ENCODE measurements around the gene RSPH9.

The RSPH9 gene, protein sequence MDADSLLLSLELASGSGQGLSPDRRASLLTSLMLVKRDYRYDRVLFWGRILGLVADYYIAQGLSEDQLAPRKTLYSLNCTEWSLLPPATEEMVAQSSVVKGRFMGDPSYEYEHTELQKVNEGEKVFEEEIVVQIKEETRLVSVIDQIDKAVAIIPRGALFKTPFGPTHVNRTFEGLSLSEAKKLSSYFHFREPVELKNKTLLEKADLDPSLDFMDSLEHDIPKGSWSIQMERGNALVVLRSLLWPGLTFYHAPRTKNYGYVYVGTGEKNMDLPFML

GRCh38 chr6:43644940-43645612 lies at the start of gene RSPH9:
RSPH9 (plus strand) TSS chr6:43645036; CDS start chr6:43645099, 63 bp downstream.
- peak; percentile 73 for DNase-seq (ENCODE audit: low spot score)

GRCh38 chr6:43600595-43600994 lies 44.2 kb upstream of the RSPH9 start:
- DNase-seq (ENCODE audit: low spot score) = no peak

DNA sequence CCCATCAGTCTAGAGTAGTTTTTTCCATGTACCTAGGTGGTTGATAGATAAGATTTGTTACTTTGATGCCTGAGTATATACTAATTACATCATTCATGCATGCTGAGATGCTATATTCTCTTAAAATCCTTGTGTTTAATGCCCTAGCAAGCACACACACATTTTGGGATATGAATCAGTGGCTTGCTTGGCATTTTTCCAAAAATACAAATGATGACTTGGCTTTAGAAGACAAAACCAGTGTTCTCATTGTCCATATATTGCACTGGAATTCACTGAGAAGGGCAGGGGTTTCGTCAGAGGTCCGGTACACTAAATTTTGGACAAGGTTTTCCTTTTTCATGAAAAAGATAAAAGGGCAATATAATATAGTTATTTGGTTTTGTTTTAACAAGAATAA lies 40.7 kb upstream of the RSPH9 start:
- DNase-seq (ENCODE audit: low spot score) = peak; percentile 38

- DNase-seq (ENCODE audit: low spot score) = no peak
Measured at GRCh38 chr6:43606019-43606418, 38.8 kb upstream of the RSPH9 start.

DNA sequence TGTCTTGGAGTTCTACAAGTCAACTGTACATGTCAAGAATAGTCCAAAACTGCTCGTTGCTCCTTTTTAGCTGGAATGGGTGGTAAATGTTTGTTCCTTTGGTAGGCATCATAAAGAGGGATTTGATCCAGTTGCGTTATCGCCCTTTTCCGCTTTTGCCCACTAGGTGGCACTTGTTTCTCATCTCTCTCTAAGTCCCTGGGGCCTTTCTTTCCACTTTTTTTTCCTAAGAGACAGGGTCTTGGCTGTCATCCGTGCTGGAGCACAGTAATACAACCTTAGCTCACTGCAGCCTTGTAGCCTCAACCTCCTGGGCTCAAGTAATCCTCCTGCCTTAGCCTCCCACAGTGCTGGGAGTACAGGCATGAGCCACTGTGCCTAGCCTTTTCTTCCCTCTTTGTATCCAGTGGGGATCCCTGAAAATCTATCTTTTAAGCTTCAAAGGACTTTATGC lies 36.5 kb upstream of the RSPH9 start:
- DNase-seq (ENCODE audit: low spot score) = peak; percentile 71

- DNase-seq (ENCODE audit: low spot score) = no peak
Measured at GRCh38 chr6:43608807-43609206, 36.0 kb upstream of the RSPH9 start.

DNA sequence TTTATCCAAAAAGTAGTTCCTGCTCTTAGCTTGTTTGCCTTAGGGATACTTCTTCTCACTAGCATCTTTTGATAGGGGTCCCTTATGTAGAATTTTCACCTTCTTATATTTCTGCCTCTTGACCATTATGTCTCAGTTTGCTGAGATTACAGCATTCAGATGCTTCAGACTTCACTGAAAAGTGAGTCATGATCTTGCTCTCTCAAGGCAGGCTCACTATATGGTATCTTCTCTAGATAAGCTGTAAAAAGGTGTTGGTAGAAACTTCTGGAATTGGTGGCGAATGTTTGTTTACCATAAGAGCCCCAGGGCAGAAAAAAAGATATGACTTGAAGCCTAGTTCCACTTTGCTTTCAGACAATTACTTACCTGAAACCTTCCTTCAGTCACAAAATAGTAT lies 35.4 kb upstream of the RSPH9 start:
- DNase-seq (ENCODE audit: low spot score) = no peak

GRCh38 chr6:43610431-43610830 lies 34.4 kb upstream of the RSPH9 start:
- no peak for DNase-seq (ENCODE audit: low spot score)

DNA sequence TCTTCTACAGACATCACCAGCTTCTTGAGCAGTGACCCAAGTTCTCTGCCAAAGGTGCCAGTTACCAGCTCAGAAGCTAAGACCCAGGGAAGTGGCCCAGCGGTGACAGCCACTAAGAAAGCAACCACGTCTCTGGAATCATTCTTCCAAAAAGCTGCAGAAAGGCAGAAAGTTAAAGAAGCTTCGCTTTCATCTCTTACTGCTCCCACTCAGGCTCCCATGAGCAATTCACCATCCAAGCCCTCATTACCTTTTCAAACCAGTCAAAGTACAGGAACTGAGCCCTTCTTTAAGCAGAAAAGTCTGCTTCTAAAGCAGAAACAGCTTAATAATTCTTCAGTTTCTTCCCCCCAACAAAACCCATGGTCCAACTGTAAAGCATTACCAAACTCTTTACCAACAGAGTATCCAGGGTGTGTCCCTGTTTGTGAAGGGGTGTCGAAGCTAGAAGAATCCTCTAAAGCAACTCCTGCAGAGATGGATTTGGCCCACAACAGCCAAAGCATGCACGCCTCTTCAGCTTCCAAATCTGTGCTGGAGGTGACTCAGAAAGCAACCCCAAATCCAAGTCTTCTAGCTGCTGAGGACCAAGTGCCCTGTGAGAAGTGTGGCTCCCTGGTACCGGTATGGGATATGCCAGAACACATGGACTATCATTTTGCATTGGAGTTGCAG lies 31.0 kb upstream of the RSPH9 start:
- DNase-seq (ENCODE audit: low spot score) = no peak

GRCh38 chr6:43614396-43614730 lies 30.5 kb upstream of the RSPH9 start:
- no peak for DNase-seq (ENCODE audit: low spot score)

DNA sequence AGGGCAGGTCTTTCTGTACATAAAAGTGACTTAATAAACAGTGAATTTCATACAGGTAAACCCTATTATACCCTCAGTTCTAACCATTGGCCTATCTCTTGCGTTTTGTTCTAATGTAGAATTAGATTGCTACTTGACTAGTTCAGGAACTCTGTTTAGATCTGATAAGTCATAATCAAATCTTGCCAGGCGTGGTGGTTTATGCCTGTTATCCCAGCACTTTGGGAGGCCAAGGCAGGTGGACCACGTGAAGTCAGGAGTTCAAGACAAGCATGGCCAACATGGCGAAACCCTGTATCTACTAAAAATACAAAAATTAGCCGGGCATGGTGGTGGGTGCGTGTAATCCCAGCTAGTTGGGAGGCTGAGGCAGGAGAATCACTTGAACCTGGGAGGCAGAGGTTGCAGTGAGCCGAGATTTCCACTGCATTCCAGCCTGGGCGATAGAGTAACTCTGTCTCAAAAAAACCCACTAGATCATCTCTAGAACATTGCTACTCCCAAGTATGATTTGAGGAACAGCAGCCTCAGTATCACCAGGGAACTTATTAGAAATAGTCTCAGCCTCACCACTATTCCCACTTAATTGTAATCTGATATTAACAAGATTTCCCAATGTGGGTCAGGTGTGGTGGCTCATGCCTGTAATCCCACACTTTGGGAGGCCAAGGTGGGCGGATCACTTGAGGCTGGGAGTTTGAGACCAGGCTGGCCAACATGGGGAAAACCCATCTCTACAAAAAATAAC lies 27.9 kb upstream of the RSPH9 start:
- DNase-seq (ENCODE audit: low spot score) = no peak

- no peak for DNase-seq (ENCODE audit: low spot score)
Measured at GRCh38 chr6:43621078-43621835, 23.6 kb upstream of the RSPH9 start.

DNA sequence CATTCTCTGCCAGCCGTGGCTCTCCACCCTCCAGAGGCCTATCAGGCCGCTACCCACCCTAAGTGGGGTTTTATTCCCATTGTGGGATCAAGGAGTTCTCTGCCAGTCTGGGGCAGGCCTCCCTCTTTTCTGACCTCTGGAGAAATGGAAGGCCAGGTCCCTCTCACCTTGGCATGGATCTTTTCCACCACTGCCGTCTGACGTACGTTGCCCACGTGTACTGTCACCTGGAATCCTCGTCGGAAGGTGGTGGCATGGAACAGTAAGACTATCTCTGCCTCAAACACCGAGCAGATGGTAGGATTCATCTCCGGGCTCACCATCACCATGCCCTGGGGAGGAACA lies 23.0 kb upstream of the RSPH9 start:
- no peak for DNase-seq (ENCODE audit: low spot score)

DNA sequence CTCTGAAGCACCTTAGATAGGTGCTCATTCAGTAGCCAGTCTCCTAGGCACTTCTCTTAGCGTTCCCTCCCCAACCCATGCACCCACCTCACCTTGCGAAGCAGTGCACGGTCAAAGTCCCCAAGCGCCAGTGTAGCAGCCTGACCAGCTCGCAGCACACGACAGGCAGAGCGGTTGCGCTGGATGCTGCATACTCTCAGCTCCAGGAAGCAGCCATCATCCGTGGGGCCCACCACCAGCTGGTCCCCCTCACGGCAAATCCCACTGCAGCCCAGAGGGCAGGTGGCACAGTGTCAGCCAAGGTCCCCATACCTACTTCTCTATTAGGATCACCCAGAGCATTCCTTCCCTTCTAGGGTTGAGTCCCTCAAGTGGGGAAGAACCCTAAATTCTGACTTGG lies 22.3 kb upstream of the RSPH9 start:
- DNase-seq (ENCODE audit: low spot score) = no peak

DNA sequence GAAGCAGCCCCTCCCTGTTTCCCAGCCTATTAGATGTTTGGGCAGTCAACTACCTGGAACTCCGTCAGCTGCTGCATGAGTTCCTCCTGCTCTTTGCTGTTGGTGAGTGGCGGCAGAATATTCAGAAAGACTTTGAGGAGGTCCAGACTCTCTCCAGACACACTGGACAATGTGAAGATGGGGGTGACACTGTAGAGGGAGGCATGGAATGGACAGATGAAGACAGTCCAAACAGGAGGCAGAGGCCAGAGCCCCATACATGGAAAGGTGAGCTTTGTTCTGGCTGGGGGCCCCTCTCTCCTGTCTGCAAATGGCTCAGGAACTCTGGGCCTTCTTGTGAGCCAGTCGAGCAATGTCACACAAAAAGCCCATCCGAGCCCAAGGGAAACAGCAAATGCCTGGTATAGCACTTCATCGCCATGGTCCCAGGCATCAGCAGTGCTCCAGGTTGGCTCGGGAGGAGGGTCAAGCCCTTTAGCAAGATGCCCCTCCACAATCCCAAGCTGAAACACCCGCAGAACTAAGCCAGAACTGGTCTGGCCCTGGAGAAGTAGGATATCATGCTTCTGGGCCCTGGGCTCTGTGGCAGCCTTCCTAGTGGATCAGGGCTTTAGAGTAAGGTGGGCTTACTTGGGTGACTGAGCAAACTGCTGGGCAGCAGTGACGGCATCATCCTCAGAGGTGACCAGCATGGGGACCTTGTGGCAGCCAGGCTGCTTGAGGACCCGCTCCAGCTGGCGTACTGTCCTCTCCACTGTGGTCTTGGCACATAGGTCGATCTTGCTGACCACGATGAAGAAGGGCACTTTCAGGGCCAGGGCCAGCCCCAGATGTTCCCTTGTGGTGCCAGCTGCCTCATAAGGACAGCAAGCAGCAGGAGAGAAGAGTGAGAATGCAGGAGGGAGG lies 20.7 kb upstream of the RSPH9 start:
- no peak for DNase-seq (ENCODE audit: low spot score)

GRCh38 chr6:43624786-43625288 lies 20.0 kb upstream of the RSPH9 start:
- DNase-seq (ENCODE audit: low spot score) = no peak

GRCh38 chr6:43625393-43625992 lies 19.3 kb upstream of the RSPH9 start:
- no peak for DNase-seq (ENCODE audit: low spot score)

GRCh38 chr6:43627008-43627825 lies 17.6 kb upstream of the RSPH9 start:
- DNase-seq (ENCODE audit: low spot score) = peak; percentile 94

DNA sequence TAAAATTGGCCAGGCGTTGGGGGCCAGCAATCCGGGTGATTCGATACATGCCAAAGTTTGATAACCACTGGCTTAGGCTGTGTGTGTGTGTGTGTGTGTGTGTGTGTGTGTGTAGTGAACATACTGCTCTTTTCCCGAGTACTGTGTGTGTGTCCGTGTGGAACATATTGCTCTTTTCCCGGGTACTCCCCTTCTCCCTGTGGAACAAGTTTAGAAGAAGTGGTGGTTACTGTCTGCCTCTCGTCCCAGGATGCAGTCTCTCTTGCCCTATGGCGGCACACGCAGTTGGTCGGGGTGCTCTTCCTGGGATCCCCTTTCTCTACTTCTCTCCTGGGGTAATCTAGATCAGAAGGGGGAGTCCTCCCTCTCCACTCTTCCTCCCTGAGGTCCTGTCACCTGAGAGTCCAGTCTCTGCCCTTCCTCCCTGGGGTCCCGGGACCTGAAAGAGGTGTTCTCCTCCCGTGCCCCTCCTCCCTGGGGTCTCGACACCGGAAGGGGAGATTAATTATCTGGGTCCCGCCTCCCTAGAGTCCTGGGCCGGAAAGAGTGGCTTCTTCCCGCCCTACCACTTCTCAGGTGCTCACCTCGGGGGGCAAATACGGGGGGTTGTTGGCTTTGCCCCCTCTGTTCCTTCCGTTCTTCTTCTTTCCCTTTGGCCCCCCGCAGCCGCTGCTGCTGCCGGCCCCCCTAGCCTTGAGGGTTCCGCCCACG lies 16.3 kb upstream of the RSPH9 start:
- peak; percentile 33 for DNase-seq (ENCODE audit: low spot score)

Data from AG08395 (cell line).